Esophagus muscularis mucosa (tissue), 4 donors: ENCODE data around the gene GPC4. TPM values are rescaled to one million over a fixed set of nuclear protein-coding genes. Genes with fewer than 3 reads are reported as not detected.
A peak's percentile ranks its signal among the peaks of the same experiment; 100 is the strongest.

Experiments
- DNase-seq: peaks from one replicate; pipeline ENCODE4 v3.0.0-alpha.2; 2017; ENCODE audit errors: extremely low spot score
- H3K27ac ChIP-seq, 4 donors: fragments of 200-600 bp; sonication (generic); replicated peaks in 1 of 4; 1 replicate in 3 of 4; 2 replicates in 1 of 4; pipeline ENCODE4 v1.5.1; 2016 to 2019; ENCODE audit warnings: mild to moderate bottlenecking in 1 of 4
- H3K27me3 ChIP-seq, 4 donors: fragments of 200-600 bp; sonication (generic); one replicate each; pipeline versions ENCODE4 v1.5.1 to v1.6.0; 2016 to 2019
- H3K36me3 ChIP-seq, 4 donors: fragments of 200-600 bp; sonication (generic); one replicate each; pipeline ENCODE4 v1.5.1; 2016 to 2019
- H3K4me1 ChIP-seq, 4 donors: fragments of 200-600 bp; sonication (generic); one replicate each; pipeline ENCODE4 v1.5.1; 2016 to 2019
- H3K4me3 ChIP-seq, 4 donors: fragments of 200-600 bp; sonication (generic); 1 replicate in 2 of 4; 2 replicates in 2 of 4; pipeline ENCODE4 v1.5.1; 2016 to 2019; ENCODE audit warnings: mild to moderate bottlenecking in 4 of 4, moderate library complexity in 1 of 4
- H3K9me3 ChIP-seq, 4 donors: fragments of 200-600 bp; sonication (generic); 1 replicate in 3 of 4; 2 replicates in 1 of 4; pipeline ENCODE4 v1.5.1; 2016 to 2019
- CTCF ChIP-seq, 3 experiments: fragments of 200-600 bp in 2 of 3; fragments of 450-650 bp in 1 of 3; sonication (generic) in 2 of 3; IDR thresholded peaks; one replicate each; pipeline ENCODE4 v1.5.1; 2017 to 2019; ENCODE audit warnings: antibody characterized with exemption in 3 of 3, mild to moderate bottlenecking in 2 of 3, moderate library complexity in 1 of 3
- EP300 ChIP-seq: sonication (generic); formaldehyde crosslinking; IDR thresholded peaks from one replicate; pipeline ENCODE4 v1.6.1; 2017; ENCODE audit warnings: antibody characterized with exemption
- POLR2A ChIP-seq: fragments of 450-650 bp; IDR thresholded peaks from one replicate; pipeline ENCODE4 v1.6.1; 2017; ENCODE audit warnings: antibody characterized with exemption, moderate library complexity, mild to moderate bottlenecking, low read depth
- POLR2AphosphoS5 ChIP-seq, 2 donors: sonication (generic); formaldehyde crosslinking; IDR thresholded peaks; one replicate each; pipeline ENCODE4 v1.6.1; 2017; ENCODE audit warnings: antibody characterized with exemption in 2 of 2
- WGBS: methylation state at CpG from one replicate; pipeline ENCODE4 v1.1.5; 2018; 5-methylcytosine and 5-hydroxymethylcytosine counted together
- intact Hi-C: fragments of 100-400 bp; cut with DNase I; formaldehyde crosslinking; loops from one replicate; pipeline ENCODE4 v1.15.1; 2023
- total RNA-seq, 4 donors: library from RNA; depleted of rRNA; stranded (reverse); fragments of >200 nt; gene quantifications; one replicate each; pipeline versions ENCODE4 v1.1.0 to v1.2.1, GENCODE V29; 2016

Gene GPC4
- total RNA-seq, 4 donors from 2014 or later = 54.3 to 91.2 (median 80.3) TPM

DNA sequence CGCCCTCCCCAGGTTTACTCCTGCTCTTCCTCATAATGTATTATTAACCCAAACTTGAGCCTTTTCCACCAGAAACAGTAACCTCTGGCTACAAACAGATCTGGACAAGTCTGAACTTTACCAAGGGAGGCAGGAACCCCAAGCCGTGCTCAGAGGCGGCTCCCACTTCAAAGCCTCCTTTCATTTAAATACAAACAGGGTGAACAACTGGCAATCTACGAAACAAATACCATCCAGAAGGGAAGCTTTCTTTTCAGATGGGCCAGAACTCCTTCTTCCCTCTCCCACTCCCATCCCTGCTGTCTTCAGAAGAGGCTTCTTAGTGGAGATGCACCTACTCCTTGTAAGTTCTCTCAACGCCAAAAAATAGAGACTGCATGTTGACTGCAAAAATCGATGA lies 2.1 kb upstream of the GPC4 start:
- WGBS = 63% methylated on average over 6 of the region's 6 CpGs
- Histone ChIP-seq H3K27ac (no peak overlapping the region), H3K4me1 (peaks cover 0 to 11% (median 6%) of the 10 kb centered on the region in 4 donors), H3K4me3 (no peak overlapping the region), H3K27me3 (no peaks in the 10 kb centered on the region), H3K36me3 (no peaks in the 10 kb centered on the region), H3K9me3 (no peaks in the 10 kb centered on the region)
- TF ChIP-seq EP300 (no peak), POLR2AphosphoS5 (IDR thresholded peaks at IDR 0.05) (no peak), POLR2A (no peak), CTCF (IDR thresholded peaks at IDR 0.05) (no peak)
- intact Hi-C loops = loop anchor here (5.0 to 10.0 kb wide), 2 partner anchors 75 to 163 kb away; no protein-coding TSS in a partner anchor
- DNase-seq = no peak

- H3K9me3 ChIP-seq = no peaks in the 10 kb centered on the region
- TF ChIP-seq EP300 (no peak), CTCF (IDR thresholded peaks at IDR 0.05) (no peak), POLR2AphosphoS5 (IDR thresholded peaks at IDR 0.05) (no peak), POLR2A (no peak)
- peaks cover 0 to 29% (median 19%) of the 10 kb centered on the region in 4 donors for H3K4me1 ChIP-seq
- H3K4me3 ChIP-seq = peak overlapping the region; percentile 66 to 83 (median 70)
- WGBS = 46% methylated on average over 93 of the region's 93 CpGs
- H3K27ac ChIP-seq = peak overlapping the region; percentile 80 to 90 (median 88)
- DNase-seq = no peak
- H3K27me3 ChIP-seq = no peaks in the 10 kb centered on the region
- intact Hi-C loops = loop anchor here (5.0 to 10.0 kb wide), 3 partner anchors 78 to 160 kb away; no protein-coding TSS in a partner anchor
- H3K36me3 ChIP-seq = no peaks in the 10 kb centered on the region
These were observed 648 bp downstream of the GPC4 start for GRCh38 chrX:133414406-133415275.

GRCh38 chrX:133413218-133413925 lies 1.9 kb downstream of the GPC4 start:
- H3K27me3 ChIP-seq = no peaks in the 10 kb centered on the region
- TF ChIP-seq POLR2A = no peak
- no peak for TF ChIP-seq POLR2AphosphoS5 (IDR thresholded peaks at IDR 0.05)
- no peak for TF ChIP-seq EP300
- no peak for TF ChIP-seq CTCF (IDR thresholded peaks at IDR 0.05)
- no peak for DNase-seq
- intact Hi-C loops = loop anchor here (5.0 to 10.0 kb wide), 2 partner anchors 81 to 159 kb away; no protein-coding TSS in a partner anchor
- 35% methylated on average over 16 of the region's 38 CpGs for WGBS
- peak overlapping the region; percentile 80 to 90 (median 88) for H3K27ac ChIP-seq
- peaks cover 0 to 36% (median 27%) of the 10 kb centered on the region in 4 donors for H3K4me1 ChIP-seq
- peak overlapping the region; percentile 66 to 83 (median 70) for H3K4me3 ChIP-seq
- no peaks in the 10 kb centered on the region for H3K36me3 ChIP-seq
- no peaks in the 10 kb centered on the region for H3K9me3 ChIP-seq

- TF ChIP-seq EP300 (no peak), CTCF (IDR thresholded peaks at IDR 0.05) (no peak), POLR2A (no peak), POLR2AphosphoS5 (IDR thresholded peaks at IDR 0.05) (no peak)
- H3K27ac ChIP-seq = peak overlapping the region; percentile 80 to 90 (median 88)
- DNase-seq = no peak
- intact Hi-C loops = loop anchor here (5.0 to 10.0 kb wide), 2 partner anchors 80 to 158 kb away; no protein-coding TSS in a partner anchor
- H3K27me3 ChIP-seq = no peaks in the 10 kb centered on the region
- H3K9me3 ChIP-seq = no peaks in the 10 kb centered on the region
- 49% methylated on average over 4 of the region's 5 CpGs for WGBS
- H3K4me3 ChIP-seq = peak overlapping the region; percentile 66 to 83 (median 70)
- H3K36me3 ChIP-seq = no peaks in the 10 kb centered on the region
- peaks cover 0 to 43% (median 33%) of the 10 kb centered on the region in 4 donors for H3K4me1 ChIP-seq
These were observed 2.6 kb downstream of the GPC4 start for GRCh38 chrX:133412665-133413064.
